AG04450 (cell line): Measurements from ENCODE around the gene IGSF9B. TPM values are rescaled to one million over a fixed set of nuclear protein-coding genes. Genes with fewer than 3 reads are reported as not detected.

Experiments used
- CTCF ChIA-PET: fragments of 300-600, 350-600 bp; formaldehyde crosslinking; extraction: SDS; loops from one replicate; lab custom pipeline; 2022; ENCODE audit warnings: antibody characterized with exemption, inconsistent platforms; lab: Charles Lee
- POLR2A ChIA-PET: fragments of 350-600 bp; formaldehyde crosslinking; extraction: SDS; loops from one replicate; lab custom pipeline; 2021; ENCODE audit warnings: antibody characterized with exemption, inconsistent platforms; lab: Yijun Ruan, JAX
- DNase-seq: peaks from one replicate; pipeline ENCODE4 v3.0.0-alpha.2; 2011; ENCODE audit warnings: low read depth, low spot score
- H3K27ac ChIP-seq: one replicate; pipeline ENCODE4 v1.5.1; 2012; ENCODE audit warnings: low read depth, low read length, control low read depth
- H3K27me3 ChIP-seq: one replicate; pipeline ENCODE4 v1.6.0; 2012; ENCODE audit warnings: low read length; ENCODE audit not compliant: control insufficient read depth, insufficient read depth
- H3K4me3 ChIP-seq: 2 replicates; pipeline ENCODE4 v1.5.1; 2011; ENCODE audit warnings: mild to moderate bottlenecking, low read depth, low read length, control low read depth
- H3K9me3 ChIP-seq: 2 replicates; pipeline ENCODE4 v1.5.1; 2012; ENCODE audit warnings: low read length; ENCODE audit not compliant: control insufficient read depth, insufficient read depth
- CTCF ChIP-seq: IDR thresholded peaks from 2 replicates; pipeline ENCODE4 v1.5.1; 2011; ENCODE audit warnings: low read depth, low read length, control low read depth, inconsistent platforms
- polyA plus RNA-seq: library from polyadenylated mRNA; depleted of rRNA; stranded (reverse); fragments of >200 nt; gene quantifications from 2 replicates; pipeline ENCODE4 v1.2.3, GENCODE V29; 2011

Gene IGSF9B
- polyA plus RNA-seq, 1 experiment: not detected

GRCh38 chr11:133938166-133938565 lies 18.6 kb downstream of the IGSF9B start:
- DNase-seq: no peak
- Histone ChIP-seq H3K27me3 (peaks cover 2% of the 10 kb centered on the region), H3K9me3 (peaks cover 19% of the 10 kb centered on the region), H3K27ac (no peak overlapping the region), H3K4me3 (no peak overlapping the region)
- TF ChIP-seq CTCF: no peak
- ChIA-PET CTCF (interaction anchor here (1.7 kb wide), 1 partner anchor 10 kb away, joined by 6 read pairs; no protein-coding TSS in a partner anchor), POLR2A (no interaction called here)

GRCh38 chr11:133937468-133937867 lies 19.3 kb downstream of the IGSF9B start:
- ChIA-PET POLR2A (no interaction called here), CTCF (interaction anchor here (1.7 kb wide), 1 partner anchor 10 kb away, joined by 6 read pairs; no protein-coding TSS in a partner anchor)

GRCh38 chr11:133937015-133937414 lies 19.8 kb downstream of the IGSF9B start:
- Histone ChIP-seq H3K4me3 (no peak overlapping the region), H3K27me3 (peaks cover 2% of the 10 kb centered on the region), H3K9me3 (peaks cover 19% of the 10 kb centered on the region), H3K27ac (no peak overlapping the region)
- DNase-seq: no peak
- CTCF ChIA-PET: no interaction called here
- POLR2A ChIA-PET: no interaction called here
- no peak for TF ChIP-seq CTCF

More at GRCh38 chr11:133937468-133937867, 19.3 kb downstream of the IGSF9B start:
- TF ChIP-seq CTCF: no peak
- Histone ChIP-seq H3K4me3 (no peak overlapping the region), H3K9me3 (peaks cover 19% of the 10 kb centered on the region), H3K27me3 (peaks cover 2% of the 10 kb centered on the region), H3K27ac (no peak overlapping the region)
- DNase-seq: no peak

- ChIA-PET CTCF (no interaction called here), POLR2A (no interaction called here)
- no peak for TF ChIP-seq CTCF
- H3K4me3 ChIP-seq: no peak overlapping the region
- peaks cover 19% of the 10 kb centered on the region for H3K9me3 ChIP-seq
- no peak overlapping the region for H3K27ac ChIP-seq
- DNase-seq: no peak
- H3K27me3 ChIP-seq: peaks cover 2% of the 10 kb centered on the region
Observed at GRCh38 chr11:133936592-133936991, 20.2 kb downstream of the IGSF9B start.

GRCh38 chr11:133936136-133936535 lies 20.6 kb downstream of the IGSF9B start:
- H3K27ac ChIP-seq: no peak overlapping the region
- H3K9me3 ChIP-seq: peaks cover 19% of the 10 kb centered on the region
- TF ChIP-seq CTCF: no peak
- no peak overlapping the region for H3K4me3 ChIP-seq
- POLR2A ChIA-PET: no interaction called here
- DNase-seq: no peak
- H3K27me3 ChIP-seq: peaks cover 2% of the 10 kb centered on the region
- CTCF ChIA-PET: no interaction called here
